ENCODE results near the gene IFT81.

IFT81 gene

DNA sequence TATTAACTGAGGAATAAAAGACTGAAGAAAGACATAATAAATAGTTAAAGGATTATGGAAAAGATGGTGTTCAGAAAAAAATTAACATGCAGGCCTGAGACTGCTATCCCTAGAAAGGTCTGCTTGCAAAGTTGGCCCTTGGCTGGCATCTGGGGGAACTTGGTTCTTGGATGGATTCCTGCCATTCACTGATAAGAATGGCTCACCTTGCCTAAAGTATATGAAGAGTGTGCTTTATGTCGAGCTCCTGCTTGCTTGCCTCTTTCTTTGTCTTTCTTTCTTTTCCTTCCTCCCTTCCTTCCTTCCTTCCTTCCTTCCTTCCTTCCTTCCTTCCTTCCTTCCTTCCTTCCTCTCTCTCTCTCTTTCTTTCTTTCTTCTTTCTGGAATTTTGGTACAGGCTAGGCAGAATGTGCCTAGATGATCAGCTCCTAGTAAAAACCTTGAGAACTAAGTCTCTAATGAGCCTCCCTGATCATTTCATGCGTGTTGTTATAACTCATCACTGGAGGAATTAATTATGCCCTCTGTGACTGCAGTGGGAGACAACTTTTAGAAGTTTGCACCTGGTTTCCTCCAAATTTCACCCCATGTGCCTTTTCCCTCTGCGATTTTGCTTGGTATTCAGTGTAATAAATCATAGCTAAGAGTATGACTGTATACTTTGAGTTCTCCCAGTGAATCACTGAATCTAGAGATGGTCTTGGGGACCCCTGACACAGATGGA, 44.7 kb downstream of the IFT81 start:
- TF ChIP-seq, protein P1, sequence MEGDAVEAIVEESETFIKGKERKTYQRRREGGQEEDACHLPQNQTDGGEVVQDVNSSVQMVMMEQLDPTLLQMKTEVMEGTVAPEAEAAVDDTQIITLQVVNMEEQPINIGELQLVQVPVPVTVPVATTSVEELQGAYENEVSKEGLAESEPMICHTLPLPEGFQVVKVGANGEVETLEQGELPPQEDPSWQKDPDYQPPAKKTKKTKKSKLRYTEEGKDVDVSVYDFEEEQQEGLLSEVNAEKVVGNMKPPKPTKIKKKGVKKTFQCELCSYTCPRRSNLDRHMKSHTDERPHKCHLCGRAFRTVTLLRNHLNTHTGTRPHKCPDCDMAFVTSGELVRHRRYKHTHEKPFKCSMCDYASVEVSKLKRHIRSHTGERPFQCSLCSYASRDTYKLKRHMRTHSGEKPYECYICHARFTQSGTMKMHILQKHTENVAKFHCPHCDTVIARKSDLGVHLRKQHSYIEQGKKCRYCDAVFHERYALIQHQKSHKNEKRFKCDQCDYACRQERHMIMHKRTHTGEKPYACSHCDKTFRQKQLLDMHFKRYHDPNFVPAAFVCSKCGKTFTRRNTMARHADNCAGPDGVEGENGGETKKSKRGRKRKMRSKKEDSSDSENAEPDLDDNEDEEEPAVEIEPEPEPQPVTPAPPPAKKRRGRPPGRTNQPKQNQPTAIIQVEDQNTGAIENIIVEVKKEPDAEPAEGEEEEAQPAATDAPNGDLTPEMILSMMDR (conservative IDR thresholded peaks at IDR 0.05) = no peak
- no peak overlapping the region for H3K27ac ChIP-seq

DNA sequence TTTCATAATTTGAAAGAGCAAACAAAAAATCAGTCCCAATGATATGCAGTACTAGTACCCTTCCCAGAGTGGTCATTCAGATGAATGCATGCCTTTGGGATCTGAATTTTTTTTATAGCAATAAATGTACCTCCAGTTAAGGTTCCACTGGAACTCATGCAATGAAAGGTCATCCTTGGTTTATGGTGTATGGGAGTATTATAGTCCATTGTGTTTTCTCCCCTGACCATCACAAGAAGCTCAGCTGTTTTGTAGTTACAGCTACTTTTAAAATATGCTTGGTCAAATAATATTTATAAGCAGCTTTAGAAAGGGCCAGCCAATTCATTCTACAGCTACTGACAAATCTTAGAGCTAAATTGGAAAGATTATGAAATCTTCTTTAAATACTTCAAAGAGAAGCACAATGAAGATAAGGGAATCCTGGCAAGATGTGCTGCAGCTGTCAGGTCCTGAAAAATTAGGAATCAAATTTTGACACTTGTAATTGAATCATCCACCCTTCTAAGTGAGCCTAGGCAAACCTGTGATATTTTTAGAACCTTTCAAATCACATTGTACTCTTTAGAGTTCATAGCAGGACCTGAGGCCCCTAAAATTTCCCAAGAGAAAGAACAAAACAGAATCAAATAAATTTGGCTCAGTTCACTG, 46.5 kb downstream of the IFT81 start:
- H3K27ac ChIP-seq = no peak overlapping the region
- TF ChIP-seq, protein P1 (conservative IDR thresholded peaks at IDR 0.05) = no peak

DNA sequence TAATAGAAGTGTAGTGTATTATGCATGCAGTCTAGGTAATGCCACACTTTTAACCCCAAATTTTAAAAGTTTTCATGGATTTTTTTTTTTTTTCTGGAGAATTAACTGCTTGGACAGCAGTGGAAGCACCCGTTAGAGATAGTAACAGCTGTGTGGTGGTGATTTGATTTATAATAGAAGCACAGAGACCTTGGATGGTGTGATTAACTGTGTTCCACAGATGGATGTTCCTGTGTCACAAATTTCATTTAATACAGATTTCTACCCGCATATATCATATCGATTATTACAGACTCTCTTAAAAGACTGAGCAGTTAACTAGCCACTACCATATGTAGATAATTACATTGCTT, 47.0 kb downstream of the IFT81 start:
- H3K27ac ChIP-seq = no peak overlapping the region
- TF ChIP-seq, protein P1 (conservative IDR thresholded peaks at IDR 0.05) = no peak

DNA sequence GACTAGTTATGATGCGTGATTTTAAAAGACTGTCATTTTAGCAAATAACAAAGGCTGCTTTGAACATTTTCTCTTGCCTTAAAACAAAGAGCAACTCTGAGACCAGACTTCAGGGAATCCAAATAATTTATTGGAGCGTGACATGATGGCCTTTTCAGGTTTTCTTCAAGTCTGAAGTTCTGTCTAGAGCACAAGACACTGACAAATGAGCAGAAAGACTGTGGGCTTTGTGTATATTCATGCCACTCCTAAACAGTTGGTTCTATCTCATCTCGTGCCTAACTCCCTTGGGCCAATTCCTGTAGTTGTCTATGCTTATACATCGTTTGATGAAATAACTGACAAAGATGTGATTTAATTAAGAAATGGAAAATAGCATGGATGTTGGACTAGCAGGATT, 47.5 kb downstream of the IFT81 start:
- TF ChIP-seq, protein P1 (conservative IDR thresholded peaks at IDR 0.05) = no peak
- H3K27ac ChIP-seq = no peak overlapping the region

DNA sequence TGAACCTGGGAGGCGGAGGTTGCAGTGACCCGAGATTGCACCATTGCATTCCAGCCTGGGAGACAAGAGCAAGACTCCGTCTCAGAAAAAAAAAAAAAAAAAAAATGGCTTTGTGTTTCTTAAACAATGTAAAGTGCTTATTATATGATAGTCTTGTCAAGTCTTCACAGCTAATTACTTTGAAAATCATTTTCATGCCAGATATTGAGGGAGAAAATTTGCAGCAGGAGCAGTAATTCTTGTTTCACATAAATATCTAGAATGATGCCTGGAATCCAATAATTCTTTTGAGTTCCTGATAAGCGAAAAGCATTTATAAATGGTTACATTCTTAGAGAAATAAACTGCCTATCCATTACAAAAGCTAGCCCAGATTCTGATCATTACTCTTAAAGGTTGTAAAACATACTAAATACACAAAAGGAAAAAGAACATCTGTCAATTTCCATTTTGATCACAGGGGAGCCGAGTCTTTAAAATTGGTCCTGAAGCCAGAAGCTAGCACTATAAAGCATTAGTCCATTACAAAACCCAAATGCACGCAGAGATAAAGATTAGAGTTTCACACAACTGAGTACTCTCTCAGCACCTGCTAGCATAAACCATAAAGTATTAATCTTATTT, 50.3 kb downstream of the IFT81 start:
- TF ChIP-seq, protein P1 (conservative IDR thresholded peaks at IDR 0.05) = no peak
- peak overlapping the region; percentile 8; the same call in 1 of the 2 replicates for H3K27ac ChIP-seq

DNA sequence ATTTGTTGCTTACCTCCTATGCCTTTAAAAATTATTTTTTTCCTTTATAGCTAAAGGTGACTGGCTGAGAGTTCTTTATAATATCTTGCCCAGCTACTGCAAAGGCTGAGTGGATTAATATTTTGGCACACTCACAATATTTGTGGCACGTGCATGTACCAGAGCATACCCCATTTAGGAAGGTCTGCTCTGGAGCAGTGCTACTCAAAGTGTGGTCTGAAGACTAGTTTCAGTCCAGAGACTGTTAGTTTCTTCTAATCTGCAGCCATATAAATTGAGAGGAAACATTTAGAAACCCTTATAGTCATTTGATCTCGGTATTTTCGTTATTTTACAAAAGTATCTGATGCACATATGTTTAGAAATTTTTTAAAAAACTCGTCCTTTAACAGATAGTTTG, 51.0 kb downstream of the IFT81 start:
- TF ChIP-seq, protein P1 (conservative IDR thresholded peaks at IDR 0.05) = no peak
- H3K27ac ChIP-seq = peak overlapping the region; percentile 8; the same call in 1 of the 2 replicates

DNA sequence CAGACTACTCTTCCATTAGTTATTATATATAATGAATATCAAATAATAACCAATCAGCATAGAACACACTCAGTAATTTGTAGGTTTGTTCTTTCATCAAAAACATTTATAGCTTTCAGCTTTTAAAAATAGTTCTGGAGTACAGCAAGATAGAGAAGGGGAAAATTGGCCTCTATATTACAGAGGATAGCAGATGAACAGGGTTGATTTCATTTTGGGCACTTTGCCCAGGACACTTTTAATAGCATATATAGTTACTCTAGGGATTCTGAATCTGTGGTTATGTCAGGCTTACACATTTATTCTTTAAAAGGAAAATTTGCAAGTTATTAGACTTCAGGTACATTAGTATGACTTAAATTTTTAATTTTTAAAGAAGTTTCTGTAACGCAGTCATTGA, 52.6 kb downstream of the IFT81 start:
- TF ChIP-seq, protein P1 (conservative IDR thresholded peaks at IDR 0.05) = no peak
- peak overlapping the region; percentile 5 for H3K27ac ChIP-seq
